Body of pancreas (tissue), 4 donors: Measurements from ENCODE around the gene OR2V2. TPM values are rescaled to one million over a fixed set of nuclear protein-coding genes. Genes with fewer than 3 reads are reported as not detected.
"Not testable (repeated sequence)": the region's sequence is repeated elsewhere in the genome, so short reads cannot be mapped to it uniquely, and the experiment has no call there.

ENCODE experiments used
- ATAC-seq: fragments of 150-250 bp; one replicate; pipeline ENCODE4 v1.9.1; 2016
- DNase-seq, 4 donors: peaks; one replicate each; pipeline ENCODE4 v3.0.0-alpha.2; 2019
- H3K27ac ChIP-seq, 4 donors: fragments of 200-600 bp; sonication (generic); 1 replicate in 3 of 4; 2 replicates in 1 of 4; pipeline versions ENCODE4 v1.5.1 to v1.6.1; 2016 to 2019; ENCODE audit warnings: mild to moderate bottlenecking in 1 of 4, mixed read lengths in 1 of 4, moderate library complexity in 1 of 4
- H3K27me3 ChIP-seq, 2 donors: fragments of 200-600 bp; sonication (generic); one replicate each; pipeline ENCODE4 v1.6.0; 2016; ENCODE audit warnings: mild to moderate bottlenecking in 1 of 2
- H3K36me3 ChIP-seq, 2 donors: fragments of 200-600 bp; sonication (generic); replicated peaks in 1 of 2; 2 replicates each; pipeline ENCODE4 v1.5.1; 2016; ENCODE audit warnings: low read depth in 2 of 2; ENCODE audit not compliant: insufficient read depth in 1 of 2
- H3K4me1 ChIP-seq: fragments of 200-600 bp; sonication (generic); one replicate; pipeline ENCODE4 v1.6.0; 2016
- H3K4me3 ChIP-seq, 2 donors: fragments of 200-600 bp; sonication (generic); 1 replicate in 1 of 2; 2 replicates in 1 of 2; pipeline ENCODE4 v1.5.1; 2016 to 2019
- H3K9me3 ChIP-seq, 3 donors: fragments of 200-600 bp; sonication (generic); 1 replicate in 2 of 3; 2 replicates in 1 of 3; pipeline ENCODE4 v1.5.1; 2016
- CTCF ChIP-seq, 7 experiments: fragments of 450-650 bp in 4 of 7; fragments of 200-600 bp in 3 of 7; sonication (generic) in 3 of 7; IDR thresholded peaks; one replicate each; pipeline ENCODE4 v1.5.1; 2016 to 2019; ENCODE audit warnings: antibody characterized with exemption in 7 of 7
- POLR2A ChIP-seq, 3 donors: fragments of 450-650 bp; IDR thresholded peaks; one replicate each; pipeline ENCODE4 v1.6.1; 2016; ENCODE audit warnings: antibody characterized with exemption in 3 of 3, mild to moderate bottlenecking in 2 of 3
- WGBS, 2 donors: methylation state at CpG; one replicate each; pipeline ENCODE4 v1.1.5; 2017; 5-methylcytosine and 5-hydroxymethylcytosine counted together
- intact Hi-C: fragments of 100-400 bp; cut with DNase I; formaldehyde crosslinking; loops from one replicate; pipeline ENCODE4 v1.15.1; 2023
- total RNA-seq, 2 donors: library from RNA; depleted of rRNA; stranded (reverse); fragments of >200 nt; gene quantifications; one replicate each; pipeline ENCODE4 v1.1.0, GENCODE V29; 2016

OR2V2 gene
- total RNA-seq, 2 donors from 2014 or later, result not detected

- intact Hi-C loops, result no loop called here
- WGBS, 2 donors, result 40 to 46% methylated on average over 6 to 11 of the region's 11 CpGs
- ATAC-seq, result no peak
Measured at GRCh38 chr5:181109489-181110013, 37.8 kb upstream of the OR2V2 start.

GRCh38 chr5:181111010-181111409, 36.4 kb upstream of the OR2V2 start:
- no peaks in the 10 kb centered on the region for H3K4me1 ChIP-seq
- DNase-seq, result no peak

More at GRCh38 chr5:181109489-181110013, 37.8 kb upstream of the OR2V2 start:
- Histone ChIP-seq H3K9me3 (no peaks in the 10 kb centered on the region), H3K36me3 (no peaks in the 10 kb centered on the region), H3K4me1 (no peaks in the 10 kb centered on the region), H3K27ac (no peak overlapping the region), H3K4me3 (no peak overlapping the region), H3K27me3 (peaks cover 0 to 9% of the 10 kb centered on the region in 2 donors)
- TF ChIP-seq POLR2A (IDR thresholded peaks at IDR 0.05) (no peak), CTCF (IDR thresholded peaks at IDR 0.05) (no peak)
- DNase-seq, result no peak

GRCh38 chr5:181112476-181112875, 34.9 kb upstream of the OR2V2 start:
- no peaks in the 10 kb centered on the region for H3K9me3 ChIP-seq
- intact Hi-C loops, result no loop called here
- ATAC-seq (no peak), DNase-seq (no peak)
- H3K4me1 ChIP-seq, result no peaks in the 10 kb centered on the region
- H3K27ac ChIP-seq, result no peak overlapping the region
- H3K27me3 ChIP-seq, result peaks cover 0 to 14% of the 10 kb centered on the region in 2 donors
- no peak for TF ChIP-seq POLR2A (IDR thresholded peaks at IDR 0.05)
- TF ChIP-seq CTCF (IDR thresholded peaks at IDR 0.05), result no peak
- no peaks in the 10 kb centered on the region for H3K36me3 ChIP-seq
- WGBS, 2 donors, result 44 to 55% methylated on average over 5 of the region's 5 CpGs
- H3K4me3 ChIP-seq, result no peak overlapping the region

More at GRCh38 chr5:181111010-181111409, 36.4 kb upstream of the OR2V2 start:
- no peaks in the 10 kb centered on the region for H3K9me3 ChIP-seq
- no peaks in the 10 kb centered on the region for H3K36me3 ChIP-seq
- H3K27ac ChIP-seq, result no peak overlapping the region
- ATAC-seq, result no peak
- peaks cover 0 to 19% of the 10 kb centered on the region in 2 donors for H3K27me3 ChIP-seq
- TF ChIP-seq CTCF (IDR thresholded peaks at IDR 0.05), result no peak
- TF ChIP-seq POLR2A (IDR thresholded peaks at IDR 0.05), result no peak
- intact Hi-C loops, result no loop called here
- no peak overlapping the region for H3K4me3 ChIP-seq
- 69 to 83% methylated on average over 4 to 5 of the region's 5 CpGs for WGBS, 2 donors

GRCh38 chr5:181113572-181113971, 33.8 kb upstream of the OR2V2 start:
- ATAC-seq, H3K36me3 ChIP-seq, DNase-seq, H3K9me3 ChIP-seq, H3K4me1 ChIP-seq, H3K4me3 ChIP-seq, intact Hi-C loops, H3K27ac ChIP-seq: not testable (repeated sequence)
- 66 to 77% methylated on average over 6 to 11 of the region's 13 CpGs for WGBS, 2 donors
- H3K27me3 ChIP-seq, result peaks cover 0 to 14% of the 10 kb centered on the region in 2 donors

- Histone ChIP-seq H3K36me3 (no peaks in the 10 kb centered on the region), H3K4me3 (no peak overlapping the region), H3K9me3 (no peaks in the 10 kb centered on the region), H3K4me1 (no peaks in the 10 kb centered on the region), H3K27me3 (peaks cover 0 to 14% of the 10 kb centered on the region in 2 donors), H3K27ac (no peak overlapping the region)
- TF ChIP-seq POLR2A (IDR thresholded peaks at IDR 0.05) (no peak), CTCF (IDR thresholded peaks at IDR 0.05) (no peak)
- ATAC-seq, result no peak
- no peak for DNase-seq
- intact Hi-C loops, result no loop called here
- 33 to 62% methylated on average over 15 to 33 of the region's 33 CpGs for WGBS, 2 donors
Measured at GRCh38 chr5:181114284-181114843, 33.0 kb upstream of the OR2V2 start.
